ENCODE data around the gene CFAP99.

- TF ChIP-seq CTCF (IDR thresholded peaks at IDR 0.05) (no peak), POLR2AphosphoS5 (IDR thresholded peaks at IDR 0.05) (no peak), EP300 (IDR thresholded peaks at IDR 0.05) (no peak), POLR2A (IDR thresholded peaks at IDR 0.05) (no peak)
Measured at GRCh38 chr4:2386717-2387116, 32.0 kb upstream of the CFAP99 start.
